ENCODE measurements around the gene MKKS.

- no peak for TF ChIP-seq CTCF (conservative IDR thresholded peaks at IDR 0.05; ENCODE audit: low read length)
- TF ChIP-seq EZH2phosphoT487 (IDR thresholded peaks at IDR 0.05; ENCODE audit: borderline replicate concordance), result no peak
Observed at GRCh38 chr20:10481676-10482075, 47.7 kb upstream of the MKKS start.
